Epidermal melanocyte (primary cell): ENCODE results near the gene POLH.
"Not testable (repeated sequence)": the region's sequence is repeated elsewhere in the genome, so short reads cannot be mapped to it uniquely, and the experiment has no call there.

ENCODE experiments used
- DNase-seq: peaks from one replicate; pipeline ENCODE4 v3.0.0; 2011; ENCODE audit warnings: low spot score; ENCODE audit not compliant: insufficient read length

POLH gene

GRCh38 chr6:43575772-43576551, at the start of gene POLH, which contains the start of gene XPO5:
POLH (plus strand) TSS chr6:43576185; CDS start chr6:43582320, 6,135 bp downstream.
XPO5 (minus strand) TSS chr6:43576038; CDS start chr6:43575864, 174 bp downstream.
- DNase-seq = peak; percentile 92

DNA sequence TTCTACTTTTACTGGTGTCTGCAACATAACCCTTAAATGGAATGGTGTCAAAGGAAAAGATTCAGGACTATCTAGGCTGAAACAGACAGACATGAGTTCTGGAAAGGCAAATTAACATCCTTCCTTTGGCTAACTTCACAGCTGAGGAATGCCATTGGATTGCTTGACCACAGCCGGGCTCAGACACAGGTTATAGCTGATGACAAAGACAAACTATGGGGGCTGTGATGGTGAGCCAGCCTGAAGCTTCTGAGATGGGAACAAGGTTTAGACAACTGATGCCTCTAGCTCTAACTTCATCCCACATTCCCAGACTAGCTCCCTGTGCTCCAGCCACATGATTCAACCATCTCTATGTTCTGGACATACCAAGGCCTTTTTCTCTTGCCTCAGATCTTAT, 43.8 kb upstream of the POLH start:
- no peak for DNase-seq

DNA sequence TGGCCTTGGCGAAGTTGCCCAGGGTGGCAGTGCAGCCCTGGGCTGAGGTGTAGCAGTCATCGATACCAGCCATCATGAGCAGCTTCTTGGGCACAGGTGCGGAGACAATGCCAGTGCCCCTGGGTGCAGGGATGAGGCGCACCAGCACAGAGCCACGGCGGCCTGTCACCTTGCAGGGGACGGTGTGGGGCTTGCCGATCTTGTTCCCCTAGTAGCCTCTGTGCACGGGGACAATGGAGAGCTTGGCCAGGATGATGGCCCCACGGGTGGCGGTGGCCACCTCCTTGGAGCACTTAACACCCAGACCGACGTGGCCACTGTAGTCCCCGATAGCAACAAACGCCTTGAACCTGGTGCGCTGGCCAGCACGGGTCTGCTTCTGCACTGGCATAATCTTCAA, 37.0 kb upstream of the POLH start:
- DNase-seq = not testable (repeated sequence)

DNA sequence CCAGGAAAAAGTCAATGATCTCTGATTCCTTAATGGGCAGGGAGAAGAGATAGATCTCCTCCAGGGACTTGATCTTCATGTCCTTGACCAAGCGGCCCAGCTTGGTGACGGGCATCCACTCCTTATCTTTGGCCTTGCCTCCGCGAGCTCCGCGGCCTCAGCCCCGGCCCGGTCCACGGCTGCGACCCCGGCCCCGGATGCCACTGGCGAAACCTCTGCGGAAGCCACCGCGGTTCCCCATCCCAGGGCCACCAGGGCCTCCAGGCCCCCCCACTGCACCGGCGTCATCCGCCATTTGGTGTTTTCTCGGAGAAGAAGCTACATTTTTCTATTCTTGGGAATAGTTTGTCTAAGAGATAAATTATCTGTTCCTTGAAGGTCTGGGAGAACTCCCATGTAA, 36.6 kb upstream of the POLH start:
- not testable (repeated sequence) for DNase-seq

DNA sequence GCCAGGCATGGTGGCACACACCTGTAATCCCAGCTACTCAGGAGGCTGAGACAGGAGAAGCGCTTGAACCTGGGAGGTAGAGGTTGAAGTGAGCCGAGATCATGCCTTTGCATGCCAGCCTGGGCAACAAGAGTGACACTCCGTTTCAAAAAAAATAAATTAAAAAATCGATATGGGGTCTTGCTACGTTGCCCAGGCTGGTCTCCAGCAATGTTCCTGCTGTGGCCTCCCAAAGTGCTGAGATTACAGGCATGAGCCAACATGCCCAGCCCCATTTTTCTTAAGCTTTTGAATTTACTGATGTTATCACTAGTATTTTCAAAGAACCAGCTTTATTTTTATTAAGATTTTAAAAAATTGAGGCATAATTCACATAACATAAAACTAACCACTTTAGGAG, 35.5 kb upstream of the POLH start:
- no peak for DNase-seq

- DNase-seq = no peak
Measured at GRCh38 chr6:43541774-43542471, 34.1 kb upstream of the POLH start.

DNA sequence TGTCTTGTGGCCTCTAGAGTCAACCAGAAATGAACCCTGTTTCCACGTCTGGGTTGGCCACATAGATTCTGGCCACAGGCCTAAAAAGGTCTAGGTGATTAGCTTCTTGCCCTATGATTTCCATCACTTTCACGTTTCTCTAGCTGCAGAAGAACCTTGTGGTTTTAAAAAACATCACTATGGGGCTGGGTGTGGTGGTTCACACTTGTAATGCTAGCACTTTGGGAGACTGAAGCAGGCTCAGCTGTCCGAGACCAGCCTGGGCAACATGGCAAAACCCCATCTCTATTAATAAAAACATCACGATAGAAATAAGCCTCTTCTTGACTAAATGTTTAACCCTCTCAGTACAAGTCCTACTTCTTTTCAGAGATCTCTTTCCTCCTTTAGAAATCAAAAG, 31.5 kb upstream of the POLH start:
- no peak for DNase-seq

GRCh38 chr6:43547222-43547621, 28.8 kb upstream of the POLH start:
- DNase-seq = no peak

DNA sequence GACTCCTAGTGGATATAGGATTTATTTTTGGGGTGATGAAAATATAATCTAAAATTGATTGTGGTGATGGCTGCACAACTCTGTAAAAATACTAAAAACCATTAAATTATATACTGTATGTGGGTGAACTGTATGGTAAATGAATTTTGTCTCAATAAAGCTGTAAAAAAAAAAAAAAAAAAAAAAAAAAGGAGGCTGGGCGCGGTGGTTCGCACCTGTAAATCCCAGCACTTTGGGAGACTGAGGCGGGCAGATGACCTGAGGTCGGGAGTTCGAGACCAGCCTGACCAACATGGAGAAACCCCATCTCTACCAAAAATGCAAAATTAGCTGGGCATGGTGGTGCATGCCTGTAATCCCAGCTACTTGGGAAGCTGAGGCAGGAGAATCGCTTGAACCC, 18.4 kb upstream of the POLH start:
- DNase-seq = not testable (repeated sequence)

DNA sequence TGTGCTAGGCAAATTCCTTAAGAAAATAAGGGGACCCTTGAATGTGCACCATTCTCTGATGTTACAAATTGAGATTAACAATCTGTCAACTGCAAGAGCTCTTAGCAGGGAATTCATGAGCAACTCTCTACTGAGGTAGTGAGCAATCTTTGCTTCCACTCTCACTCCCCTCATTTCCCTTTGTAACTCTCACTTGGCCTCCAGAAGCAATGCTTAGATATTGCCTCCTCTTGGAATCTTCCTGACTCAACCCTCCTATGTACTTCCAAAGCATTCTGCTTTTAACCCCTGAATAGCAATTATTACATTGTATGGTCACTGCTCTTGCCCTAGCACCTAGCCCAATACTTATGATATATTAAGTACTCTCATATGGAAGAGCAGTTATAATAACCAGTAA, 16.7 kb upstream of the POLH start:
- DNase-seq = no peak

GRCh38 chr6:43570876-43571441, 5.0 kb upstream of the POLH start:
- no peak for DNase-seq

DNA sequence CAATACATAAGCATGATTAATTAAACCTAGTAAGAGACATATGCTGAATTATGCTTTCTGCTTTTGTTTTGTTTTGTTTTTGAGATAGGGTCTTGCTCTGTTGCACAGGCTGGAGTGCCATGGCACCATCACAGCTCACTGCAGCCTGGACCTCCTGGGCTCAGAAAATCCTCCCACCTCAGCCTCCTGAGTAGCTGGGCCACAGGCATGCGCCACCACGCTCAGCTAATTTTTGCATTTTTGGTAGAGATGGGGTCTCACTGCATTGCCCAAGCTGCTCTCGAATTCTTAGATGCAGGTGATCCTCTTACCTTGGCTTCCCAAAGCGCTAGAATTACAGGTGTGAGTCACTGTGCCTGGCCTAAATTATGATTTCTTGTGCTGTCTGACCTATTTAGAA, 4.0 kb upstream of the POLH start:
- no peak for DNase-seq

GRCh38 chr6:43575105-43575771, 747 bp upstream of the POLH start:
- DNase-seq = no peak

DNA sequence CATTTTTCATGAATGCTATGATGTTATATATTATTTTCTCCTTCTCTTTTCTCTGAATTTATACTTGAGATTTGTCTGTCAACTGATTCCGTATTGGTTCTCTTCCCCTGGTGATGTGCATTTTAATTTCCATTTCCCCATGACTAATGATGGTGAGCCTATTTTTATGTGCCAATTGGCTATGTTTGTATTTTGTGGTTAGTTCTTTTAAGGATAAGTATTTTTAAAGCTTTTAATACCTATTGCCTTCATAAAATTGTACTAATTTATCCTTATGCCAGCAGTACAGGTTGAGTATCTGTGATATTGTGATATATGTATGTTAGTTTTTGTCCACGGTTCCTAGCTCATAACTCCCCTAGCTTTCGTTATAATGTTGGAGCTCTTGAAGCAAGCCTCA, 2.8 kb downstream of the POLH start:
- DNase-seq = no peak

- no peak for DNase-seq
Measured at GRCh38 chr6:43579171-43579570, 3.2 kb downstream of the POLH start.

DNA sequence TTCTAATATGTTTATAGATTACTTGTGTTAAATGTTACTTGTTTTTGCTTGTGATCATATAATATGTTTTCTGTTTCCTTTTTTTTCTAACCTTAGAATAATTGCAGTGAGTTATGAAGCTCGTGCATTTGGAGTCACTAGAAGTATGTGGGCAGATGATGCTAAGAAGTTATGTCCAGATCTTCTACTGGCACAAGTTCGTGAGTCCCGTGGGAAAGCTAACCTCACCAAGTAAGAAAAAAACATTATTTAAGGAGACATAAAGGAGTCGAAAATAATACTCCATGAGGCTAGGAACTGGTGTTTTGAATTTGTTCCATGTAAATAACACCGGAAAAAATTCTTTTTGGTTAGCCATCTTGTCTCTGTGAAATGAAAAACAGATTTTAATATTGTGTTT, 6.9 kb downstream of the POLH start:
- DNase-seq = no peak

- no peak for DNase-seq
Measured at GRCh38 chr6:43584892-43585570, 9.0 kb downstream of the POLH start.

DNA sequence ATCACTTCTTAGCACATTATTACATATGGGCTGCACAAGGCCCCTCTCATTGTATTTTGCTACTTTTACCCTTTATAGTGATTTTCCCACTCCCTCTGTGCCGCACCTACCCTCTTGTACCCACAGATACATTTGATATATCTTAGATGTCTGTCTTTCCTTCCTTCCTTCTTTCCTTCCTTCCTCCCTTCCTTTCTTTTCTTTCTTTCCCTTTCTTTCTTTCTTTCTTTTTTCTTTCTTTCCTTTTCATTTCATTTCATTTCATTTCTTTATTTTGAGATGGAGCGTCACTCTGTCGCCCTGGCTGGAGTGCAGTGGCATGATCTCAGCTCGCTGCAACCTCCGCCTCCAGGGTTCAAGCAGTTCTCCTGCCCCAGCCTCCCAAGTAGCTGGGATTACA, 12.2 kb downstream of the POLH start:
- DNase-seq = no peak

DNA sequence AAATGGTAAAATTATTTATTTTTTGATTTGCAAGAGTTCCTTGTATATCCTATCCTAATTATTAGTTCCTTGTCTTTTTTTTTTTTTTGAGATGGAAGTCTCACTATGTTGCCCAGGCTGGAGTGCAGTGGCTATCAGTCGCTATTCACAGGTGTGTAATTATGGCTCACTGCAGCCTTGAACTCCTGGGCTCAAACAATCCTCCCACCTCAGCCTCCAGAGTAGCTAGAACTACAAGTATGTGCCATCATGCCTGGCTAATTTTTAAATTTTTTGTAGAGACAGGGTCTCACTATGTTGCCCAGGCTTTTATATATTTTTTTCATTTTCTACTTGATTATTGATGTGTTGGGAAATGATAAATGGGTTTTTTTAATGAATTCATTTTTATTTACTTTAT, 13.6 kb downstream of the POLH start:
- not testable (repeated sequence) for DNase-seq

DNA sequence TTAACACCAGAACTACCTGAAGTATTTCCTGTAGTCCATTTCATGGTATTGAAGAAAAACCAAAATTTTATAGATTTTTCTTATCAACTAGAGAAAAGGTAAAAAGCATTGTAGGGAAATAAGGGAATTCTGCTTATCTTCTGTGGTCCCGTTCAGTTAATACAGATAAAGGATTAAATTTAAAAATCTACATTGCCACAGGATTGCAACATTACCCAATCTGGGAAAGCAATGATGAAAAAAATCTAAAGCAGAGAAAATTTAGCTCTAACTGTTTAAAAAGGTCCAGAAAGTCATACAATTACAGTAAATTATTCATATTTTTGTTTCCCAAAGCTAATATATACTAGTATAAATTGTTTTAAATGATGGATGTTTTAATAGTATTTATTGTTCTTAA, 18.0 kb downstream of the POLH start:
- DNase-seq = no peak

DNA sequence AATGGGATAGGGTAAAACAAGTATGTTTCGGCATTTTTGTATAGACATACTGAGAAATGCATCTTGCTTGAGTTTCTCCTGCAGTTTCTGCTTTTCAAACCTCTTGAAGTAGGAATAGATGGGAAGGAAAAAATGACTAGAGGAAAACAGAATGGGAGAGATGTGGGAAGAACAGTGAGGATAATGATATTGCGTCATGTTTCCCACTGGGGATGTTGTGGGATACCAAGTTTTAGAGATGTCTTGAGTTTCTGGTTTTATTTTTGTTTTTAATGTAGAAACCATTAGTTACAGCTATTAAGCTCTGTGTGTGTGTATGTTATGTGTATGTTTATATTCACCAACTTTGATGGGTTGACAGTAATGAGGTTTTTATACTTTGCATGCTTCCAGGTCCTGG, 24.6 kb downstream of the POLH start:
- no peak for DNase-seq
